GM21447 (cell line): Measurements from ENCODE around the gene AICDA.
"Not testable (repeated sequence)": the region's sequence is repeated elsewhere in the genome, so short reads cannot be mapped to it uniquely, and the experiment has no call there.

Experiments used
- ATAC-seq: cut with Tn5 transposase; IDR thresholded peaks from one replicate; pipeline ENCODE4 v1.9.1; 2021; ENCODE audit not compliant: unreplicated experiment

The AICDA gene

DNA sequence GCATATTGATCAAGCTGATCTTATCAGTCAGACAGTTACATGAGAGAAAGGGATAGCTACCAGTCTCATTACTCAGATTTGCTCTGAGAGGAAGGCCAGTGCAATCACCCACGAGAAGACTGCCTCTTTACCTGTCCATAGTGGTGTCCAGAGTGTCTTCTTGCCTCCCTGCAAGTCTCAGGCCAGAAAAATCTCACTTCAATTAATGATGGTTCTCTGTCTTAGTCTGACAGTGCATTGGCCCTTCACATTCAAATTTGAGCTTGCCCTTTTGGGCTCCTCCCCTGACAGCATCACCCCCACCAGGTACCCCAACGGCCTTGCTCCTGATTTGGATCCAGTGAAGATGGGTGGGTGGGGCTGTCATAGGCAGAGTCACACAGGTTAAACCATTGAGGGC lies at the start of gene AICDA:
Gene AICDA, minus strand, starts transcription at position 231 of the 400 bp plus-strand sequence. Its CDS starts 92 bp downstream, at position 139.
- no peak for ATAC-seq

DNA sequence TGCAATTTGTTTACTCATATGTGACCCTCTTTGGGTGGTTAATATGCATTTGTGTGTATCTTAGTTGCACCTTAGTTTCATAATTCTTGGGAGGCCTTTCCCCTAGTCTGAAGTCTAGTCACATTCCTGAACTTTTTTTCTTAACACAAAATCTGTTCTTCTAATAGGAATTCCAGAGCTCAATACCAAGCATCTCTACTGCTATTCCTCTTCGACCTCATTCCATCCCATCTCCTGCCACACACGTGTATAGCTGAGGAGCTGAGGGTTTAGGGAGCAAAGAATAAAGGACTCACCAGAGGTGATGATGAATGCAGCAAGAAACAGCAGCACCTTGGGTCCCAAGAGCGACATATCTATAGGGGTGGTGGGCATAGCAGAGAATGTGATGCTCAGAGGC lies 49.1 kb upstream of the AICDA start:
- ATAC-seq, result no peak

- ATAC-seq, result no peak
Observed at GRCh38 chr12:8661016-8661415, 48.4 kb upstream of the AICDA start.

GRCh38 chr12:8658346-8658745 lies 45.7 kb upstream of the AICDA start:
- no peak for ATAC-seq

DNA sequence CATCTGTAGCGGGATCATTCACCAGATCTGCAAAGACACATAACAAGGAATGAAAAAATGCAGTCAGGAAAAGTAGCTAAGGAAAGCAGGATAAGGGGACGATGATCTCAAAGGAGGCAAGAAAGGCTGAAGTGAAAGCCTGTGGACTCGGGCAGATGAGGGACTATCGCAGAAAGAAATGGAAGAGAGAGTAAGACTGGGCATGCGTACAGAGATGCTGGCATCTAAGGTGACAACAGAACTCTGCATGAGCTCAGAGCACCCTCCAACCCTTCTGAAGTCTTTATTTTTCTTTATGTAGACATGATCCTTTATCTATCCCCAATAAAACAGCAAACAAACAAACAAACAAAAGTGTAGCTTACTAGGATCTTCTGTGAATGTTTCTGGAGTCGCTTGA lies 42.8 kb upstream of the AICDA start:
- no peak for ATAC-seq

- ATAC-seq, result peak; percentile 69
Observed at GRCh38 chr12:8648576-8649205, 36.0 kb upstream of the AICDA start.

- ATAC-seq, result no peak
Observed at GRCh38 chr12:8647968-8648367, 35.3 kb upstream of the AICDA start.

- peak; percentile 59 for ATAC-seq
Observed at GRCh38 chr12:8644345-8645248, 31.9 kb upstream of the AICDA start.

DNA sequence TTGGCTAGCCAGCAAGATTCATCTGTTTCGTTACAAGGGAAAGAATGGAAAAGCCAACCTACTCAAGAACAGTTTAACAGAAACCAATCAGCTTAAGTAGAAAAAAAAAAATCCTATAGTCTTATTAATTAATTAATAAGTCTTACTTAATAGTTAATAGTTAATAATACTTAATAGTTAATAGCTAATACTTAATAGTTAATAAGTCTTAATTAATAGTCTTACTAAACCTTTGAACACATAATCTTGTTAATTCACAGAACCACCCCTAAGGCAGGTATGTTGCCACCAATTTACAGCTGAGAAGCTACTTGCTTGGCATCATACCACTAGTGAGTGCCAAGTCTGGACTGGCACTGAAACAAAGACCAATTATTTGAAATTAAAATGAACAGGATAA lies 30.1 kb upstream of the AICDA start:
- no peak for ATAC-seq

DNA sequence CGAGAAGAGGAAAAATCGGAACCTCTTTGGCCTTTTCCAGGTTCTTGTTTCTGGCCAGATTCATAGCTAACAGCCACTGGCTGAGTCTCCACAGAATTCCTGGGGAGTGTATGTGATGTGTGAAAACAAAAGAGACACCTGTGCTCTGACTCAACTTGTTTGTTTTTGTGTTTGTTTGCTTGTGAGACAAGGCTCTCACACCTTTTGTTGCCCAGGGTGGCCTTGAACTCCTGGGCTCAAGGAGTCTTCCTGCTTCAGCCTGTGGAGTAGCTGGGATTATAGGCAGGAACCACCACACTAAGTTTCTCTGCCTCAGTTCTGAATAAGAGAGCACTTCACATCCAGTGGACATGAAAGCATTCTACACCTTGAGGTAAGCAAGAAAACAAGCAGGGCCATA lies 27.3 kb upstream of the AICDA start:
- no peak for ATAC-seq

DNA sequence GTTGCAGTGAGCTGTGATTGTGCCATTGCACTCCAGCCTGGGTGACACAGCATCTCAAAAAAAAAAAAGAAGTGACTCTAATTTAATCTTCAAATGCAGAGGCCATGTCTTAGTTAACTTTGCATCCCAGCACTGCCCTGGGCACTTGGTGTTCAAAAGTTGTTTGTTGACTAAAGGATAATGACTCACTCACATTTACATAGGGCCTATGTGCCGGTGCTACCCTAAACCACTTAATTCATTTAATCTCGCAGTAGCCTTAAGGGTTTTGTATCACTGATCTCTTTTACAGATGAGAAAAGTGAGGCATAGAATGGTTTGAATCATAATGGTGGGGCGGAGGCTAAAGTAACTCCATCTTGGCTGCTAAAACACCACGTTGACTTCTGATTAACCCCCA lies 26.3 kb upstream of the AICDA start:
- ATAC-seq, result no peak

GRCh38 chr12:8637666-8638065 lies 25.0 kb upstream of the AICDA start:
- no peak for ATAC-seq

DNA sequence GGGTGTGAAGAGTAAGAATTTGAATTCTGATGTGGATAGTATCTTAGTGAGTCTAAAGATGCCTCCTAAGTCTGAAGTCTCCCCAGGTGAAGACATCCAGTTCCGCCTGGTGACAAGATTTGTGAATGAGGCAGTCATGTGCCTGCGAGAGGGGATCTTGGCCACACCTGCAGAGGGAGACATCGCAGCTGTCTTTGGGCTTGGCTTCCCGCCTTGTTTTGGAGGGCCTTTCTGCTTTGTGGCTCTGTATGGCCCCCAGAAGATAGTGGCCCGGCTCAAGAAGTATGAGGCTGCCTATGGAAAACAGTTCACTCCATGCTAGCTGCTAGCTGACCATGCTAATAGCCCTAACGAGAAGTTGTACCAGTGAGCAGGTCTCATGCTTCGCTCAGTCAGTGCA lies 24.6 kb upstream of the AICDA start:
- no peak for ATAC-seq

- ATAC-seq, result no peak
Observed at GRCh38 chr12:8636581-8636980, 23.9 kb upstream of the AICDA start.

GRCh38 chr12:8636007-8636346 lies 23.3 kb upstream of the AICDA start:
- ATAC-seq, result not testable (repeated sequence)

DNA sequence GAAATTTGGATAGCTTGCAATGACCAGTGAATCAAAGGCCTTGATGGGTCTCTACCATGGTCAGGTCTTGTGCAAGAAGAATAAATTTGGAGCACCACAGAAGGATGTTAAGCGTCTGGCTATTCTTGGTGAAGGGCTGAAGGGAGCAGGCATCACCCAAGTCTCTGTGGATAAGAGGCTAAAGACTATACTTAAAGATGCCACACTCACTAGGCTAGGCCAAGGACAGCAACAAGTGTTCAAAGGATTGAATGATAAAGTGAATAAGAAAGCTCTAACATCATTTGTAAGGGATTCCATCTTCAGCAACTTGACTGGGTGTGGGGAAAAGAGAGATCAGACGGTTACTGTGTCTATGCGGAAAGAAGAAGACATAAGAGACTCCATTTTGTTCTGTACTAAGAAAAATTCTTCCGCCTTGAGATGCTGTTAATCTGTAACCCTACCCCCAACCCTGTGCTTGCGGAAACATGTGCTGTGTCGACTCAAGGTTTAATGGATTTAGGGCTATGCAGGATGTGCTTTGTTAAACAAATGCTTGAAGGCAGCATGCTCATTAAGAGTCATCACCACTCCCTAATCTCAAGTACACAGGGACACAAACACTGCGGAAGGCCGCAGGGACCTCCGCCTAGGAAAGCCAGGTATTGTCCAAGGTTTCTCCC lies 22.8 kb upstream of the AICDA start:
- ATAC-seq, result not testable (repeated sequence)

DNA sequence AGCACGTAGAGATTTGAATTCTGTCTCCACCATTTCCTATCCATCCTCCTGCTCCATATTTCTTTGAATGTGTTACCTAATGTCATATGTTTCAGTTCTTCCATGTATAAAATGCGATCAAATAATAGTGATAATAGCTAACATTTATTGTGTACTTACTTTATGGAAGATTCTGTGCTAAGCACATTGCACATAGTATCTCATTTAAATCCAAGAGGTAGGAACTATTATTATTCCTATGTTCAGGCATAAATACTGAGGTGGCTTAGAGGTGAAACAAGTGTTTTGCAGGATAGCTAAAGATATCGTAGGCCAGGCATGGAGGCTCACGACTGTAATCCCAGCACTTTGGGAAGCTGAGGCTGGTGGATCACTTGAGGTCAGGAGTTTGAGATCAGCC lies 17.5 kb upstream of the AICDA start:
- no peak for ATAC-seq

GRCh38 chr12:8629486-8630033 lies 16.9 kb upstream of the AICDA start:
- ATAC-seq, result peak; percentile 94

DNA sequence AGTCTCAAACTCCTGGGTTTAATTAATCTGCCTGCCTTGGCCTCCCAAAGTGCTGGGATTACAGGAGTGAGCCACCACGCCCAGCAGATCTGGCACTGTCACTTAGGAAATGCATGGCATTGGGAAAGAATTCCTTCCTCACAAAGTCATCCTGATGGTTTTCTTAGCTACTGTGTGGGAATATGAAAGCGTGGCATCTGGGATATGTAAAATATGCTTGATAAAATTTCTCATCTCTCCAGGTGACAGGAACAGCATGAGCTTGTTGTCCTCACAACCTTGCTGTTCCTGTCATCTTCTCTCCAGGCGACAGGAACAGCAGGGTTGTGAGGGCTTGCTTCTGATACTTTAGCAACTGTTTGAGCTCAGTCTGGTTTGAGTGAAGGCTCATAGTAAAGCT lies 16.1 kb upstream of the AICDA start:
- no peak for ATAC-seq

DNA sequence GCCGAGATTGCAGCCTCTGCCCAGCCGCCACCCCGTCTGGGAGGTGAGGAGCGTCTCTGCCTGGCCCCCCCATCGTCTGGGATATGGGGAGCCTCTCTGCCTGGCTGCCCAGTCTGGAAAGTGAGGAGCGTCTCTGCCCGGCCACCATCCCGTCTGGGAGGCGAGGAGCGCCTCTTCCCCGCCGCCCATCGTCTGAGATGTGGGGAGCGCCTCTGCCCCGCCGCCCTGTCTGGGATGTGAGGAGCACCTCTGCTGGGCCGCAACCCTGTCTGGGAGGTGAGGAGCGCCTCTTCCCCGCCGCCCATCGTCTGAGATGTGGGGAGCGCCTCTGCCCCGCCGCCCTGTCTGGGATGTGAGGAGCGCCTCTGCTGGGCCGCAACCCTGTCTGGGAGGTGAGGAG lies 12.1 kb upstream of the AICDA start:
- not testable (repeated sequence) for ATAC-seq

DNA sequence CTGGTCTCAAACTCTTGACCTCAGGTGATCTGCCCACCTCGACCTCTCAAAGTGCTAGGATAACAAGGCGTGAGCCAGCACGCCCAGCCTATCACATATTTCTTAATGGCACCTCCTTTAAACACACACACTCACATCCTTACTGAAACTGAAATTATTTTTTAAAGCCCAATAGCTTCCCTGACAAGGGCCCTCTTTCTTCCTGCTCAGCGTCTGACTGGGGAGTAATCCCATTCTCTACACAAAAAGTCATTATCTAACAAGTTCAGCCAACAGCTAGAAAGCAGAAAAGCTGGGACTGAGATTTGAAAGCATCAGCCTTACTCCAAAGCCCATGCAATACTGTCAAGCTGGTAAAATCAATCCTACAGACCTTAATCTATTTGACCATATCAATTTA lies 10.0 kb upstream of the AICDA start:
- ATAC-seq, result no peak

DNA sequence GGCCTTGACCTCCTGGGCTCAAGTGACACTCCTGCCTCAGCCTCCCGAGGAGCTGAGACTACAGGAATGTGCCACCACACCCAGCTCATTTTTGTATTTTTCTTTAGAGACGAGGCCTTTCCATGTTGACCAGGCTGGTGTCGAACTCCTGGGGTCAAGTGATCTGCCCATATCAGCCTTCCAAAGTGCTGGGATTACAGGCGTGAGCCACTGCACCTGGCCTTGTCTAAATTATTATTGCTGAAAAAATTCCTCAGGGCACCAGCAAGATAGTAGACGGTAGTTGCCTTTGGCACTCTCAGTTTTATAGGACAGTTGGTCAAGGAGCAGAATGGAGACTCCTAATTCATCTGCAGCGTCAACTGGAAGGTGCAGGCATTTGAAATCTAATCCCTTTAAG lies 2.5 kb upstream of the AICDA start:
- no peak for ATAC-seq
